HL-60 (cell line): Measurements from ENCODE around the gene FANCC.
"Not testable (repeated sequence)": the region's sequence is repeated elsewhere in the genome, so short reads cannot be mapped to it uniquely, and the experiment has no call there.

Experiments
- DNase-seq, 2 experiments: peaks; one replicate each; pipeline ENCODE4 v3.0.0-alpha.2; 2010 to 2020; ENCODE audit warnings: low read depth in 1 of 2, low spot score in 1 of 2
- H3K27ac ChIP-seq: fragments of 250-450 bp; sonication (Bioruptor Pico); replicated peaks from 2 replicates; pipeline ENCODE4 v1.5.1; 2020; ENCODE audit warnings: mild to moderate bottlenecking, moderate library complexity
- H3K27me3 ChIP-seq: fragments of 250-450 bp; sonication (Bioruptor Pico); 2 replicates; pipeline ENCODE4 v1.5.1; 2021; ENCODE audit warnings: mild to moderate bottlenecking, moderate library complexity; ENCODE audit not compliant: insufficient read depth, poor library complexity, severe bottlenecking
- H3K4me3 ChIP-seq: replicated peaks from 2 replicates; pipeline ENCODE4 v1.5.1; 2011; ENCODE audit warnings: mild to moderate bottlenecking, control low read depth, low read length; ENCODE audit not compliant: insufficient read depth
- GABPA ChIP-seq: IDR thresholded peaks from 2 replicates; pipeline ENCODE4 v1.6.1; 2012; ENCODE audit warnings: low read depth
- POLR2AphosphoS5 ChIP-seq: IDR thresholded peaks from 2 replicates; pipeline ENCODE4 v1.6.1; 2012; ENCODE audit warnings: low read depth
- SPI1 ChIP-seq: IDR thresholded peaks from 2 replicates; pipeline ENCODE4 v1.6.1; 2012; ENCODE audit warnings: low read depth, mild to moderate bottlenecking, borderline replicate concordance
- TF ChIP-seq, protein P1 (sequence below): IDR thresholded peaks from one replicate; pipeline ENCODE4 v1.5.1; 2011; ENCODE audit warnings: low read length, control low read depth, inconsistent platforms; ENCODE audit not compliant: insufficient read depth
- TF ChIP-seq, protein P2 (sequence below): IDR thresholded peaks from 2 replicates; pipeline ENCODE4 v1.6.1; 2012; ENCODE audit warnings: low read depth; ENCODE audit not compliant: insufficient replicate concordance

Gene FANCC

DNA sequence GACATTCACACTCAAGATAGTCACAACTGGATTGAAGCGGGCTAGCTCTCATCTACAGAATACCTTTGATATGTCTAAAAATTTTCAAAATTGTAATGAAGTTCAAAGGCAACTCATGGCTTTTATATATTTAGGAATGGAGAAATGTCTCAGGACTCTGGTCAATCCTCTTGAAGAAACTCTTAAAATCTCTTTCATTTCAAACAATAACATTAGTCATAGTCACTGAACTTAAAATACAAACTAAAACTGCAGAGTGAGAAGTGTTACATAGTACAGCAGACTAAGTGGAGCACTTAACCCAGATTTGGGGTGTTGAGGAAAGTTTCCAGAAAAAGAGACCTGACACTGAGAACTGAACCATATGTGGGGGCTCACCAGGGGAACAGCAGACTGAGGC is 20.7 kb downstream of the FANCC start:
- DNase-seq: no peak
- TF ChIP-seq GABPA (no peak), POLR2AphosphoS5 (no peak), SPI1 (no peak)
- TF ChIP-seq, protein P1, sequence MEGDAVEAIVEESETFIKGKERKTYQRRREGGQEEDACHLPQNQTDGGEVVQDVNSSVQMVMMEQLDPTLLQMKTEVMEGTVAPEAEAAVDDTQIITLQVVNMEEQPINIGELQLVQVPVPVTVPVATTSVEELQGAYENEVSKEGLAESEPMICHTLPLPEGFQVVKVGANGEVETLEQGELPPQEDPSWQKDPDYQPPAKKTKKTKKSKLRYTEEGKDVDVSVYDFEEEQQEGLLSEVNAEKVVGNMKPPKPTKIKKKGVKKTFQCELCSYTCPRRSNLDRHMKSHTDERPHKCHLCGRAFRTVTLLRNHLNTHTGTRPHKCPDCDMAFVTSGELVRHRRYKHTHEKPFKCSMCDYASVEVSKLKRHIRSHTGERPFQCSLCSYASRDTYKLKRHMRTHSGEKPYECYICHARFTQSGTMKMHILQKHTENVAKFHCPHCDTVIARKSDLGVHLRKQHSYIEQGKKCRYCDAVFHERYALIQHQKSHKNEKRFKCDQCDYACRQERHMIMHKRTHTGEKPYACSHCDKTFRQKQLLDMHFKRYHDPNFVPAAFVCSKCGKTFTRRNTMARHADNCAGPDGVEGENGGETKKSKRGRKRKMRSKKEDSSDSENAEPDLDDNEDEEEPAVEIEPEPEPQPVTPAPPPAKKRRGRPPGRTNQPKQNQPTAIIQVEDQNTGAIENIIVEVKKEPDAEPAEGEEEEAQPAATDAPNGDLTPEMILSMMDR: no peak
- TF ChIP-seq, protein P2, sequence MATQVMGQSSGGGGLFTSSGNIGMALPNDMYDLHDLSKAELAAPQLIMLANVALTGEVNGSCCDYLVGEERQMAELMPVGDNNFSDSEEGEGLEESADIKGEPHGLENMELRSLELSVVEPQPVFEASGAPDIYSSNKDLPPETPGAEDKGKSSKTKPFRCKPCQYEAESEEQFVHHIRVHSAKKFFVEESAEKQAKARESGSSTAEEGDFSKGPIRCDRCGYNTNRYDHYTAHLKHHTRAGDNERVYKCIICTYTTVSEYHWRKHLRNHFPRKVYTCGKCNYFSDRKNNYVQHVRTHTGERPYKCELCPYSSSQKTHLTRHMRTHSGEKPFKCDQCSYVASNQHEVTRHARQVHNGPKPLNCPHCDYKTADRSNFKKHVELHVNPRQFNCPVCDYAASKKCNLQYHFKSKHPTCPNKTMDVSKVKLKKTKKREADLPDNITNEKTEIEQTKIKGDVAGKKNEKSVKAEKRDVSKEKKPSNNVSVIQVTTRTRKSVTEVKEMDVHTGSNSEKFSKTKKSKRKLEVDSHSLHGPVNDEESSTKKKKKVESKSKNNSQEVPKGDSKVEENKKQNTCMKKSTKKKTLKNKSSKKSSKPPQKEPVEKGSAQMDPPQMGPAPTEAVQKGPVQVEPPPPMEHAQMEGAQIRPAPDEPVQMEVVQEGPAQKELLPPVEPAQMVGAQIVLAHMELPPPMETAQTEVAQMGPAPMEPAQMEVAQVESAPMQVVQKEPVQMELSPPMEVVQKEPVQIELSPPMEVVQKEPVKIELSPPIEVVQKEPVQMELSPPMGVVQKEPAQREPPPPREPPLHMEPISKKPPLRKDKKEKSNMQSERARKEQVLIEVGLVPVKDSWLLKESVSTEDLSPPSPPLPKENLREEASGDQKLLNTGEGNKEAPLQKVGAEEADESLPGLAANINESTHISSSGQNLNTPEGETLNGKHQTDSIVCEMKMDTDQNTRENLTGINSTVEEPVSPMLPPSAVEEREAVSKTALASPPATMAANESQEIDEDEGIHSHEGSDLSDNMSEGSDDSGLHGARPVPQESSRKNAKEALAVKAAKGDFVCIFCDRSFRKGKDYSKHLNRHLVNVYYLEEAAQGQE: no peak
- Histone ChIP-seq H3K4me3 (no peak overlapping the region), H3K27ac (no peak overlapping the region), H3K27me3 (no peaks in the 10 kb centered on the region)

GRCh38 chr9:95293296-95293695 is 24.2 kb downstream of the FANCC start:
- not testable (repeated sequence) for DNase-seq, H3K4me3 ChIP-seq, H3K27me3 ChIP-seq, H3K27ac ChIP-seq

DNA sequence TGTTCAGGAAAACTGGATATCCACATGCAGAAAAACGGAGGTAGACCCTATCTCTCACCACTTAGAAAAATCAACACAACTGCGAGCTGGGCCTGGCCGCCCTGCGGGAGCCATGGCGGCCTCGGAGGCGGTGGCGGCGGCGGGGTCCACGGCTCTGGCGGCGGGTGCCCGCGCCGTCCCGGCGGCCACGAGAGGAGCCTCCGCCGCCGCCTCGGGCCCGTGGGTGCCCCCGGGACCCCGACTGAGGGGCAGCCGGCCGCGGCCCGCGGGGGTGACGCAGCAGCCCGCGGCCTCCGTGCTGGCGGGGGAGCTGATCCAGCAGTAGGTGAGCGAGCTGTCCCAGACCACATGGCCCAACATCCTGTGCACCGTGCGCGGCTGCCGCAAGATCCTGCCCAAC is 25.3 kb downstream of the FANCC start:
- no peak for DNase-seq
- H3K27ac ChIP-seq: no peak overlapping the region
- TF ChIP-seq POLR2AphosphoS5: no peak
- TF ChIP-seq, protein P2: no peak
- TF ChIP-seq SPI1: no peak
- TF ChIP-seq, protein P1: no peak
- TF ChIP-seq GABPA: no peak
- no peak overlapping the region for H3K4me3 ChIP-seq
- H3K27me3 ChIP-seq: no peaks in the 10 kb centered on the region

- TF ChIP-seq POLR2AphosphoS5: no peak
- TF ChIP-seq, protein P1: no peak
- no peaks in the 10 kb centered on the region for H3K27me3 ChIP-seq
- no peak overlapping the region for H3K4me3 ChIP-seq
- H3K27ac ChIP-seq: no peak overlapping the region
- DNase-seq: no peak
Measured at GRCh38 chr9:95286151-95286550, 31.4 kb downstream of the FANCC start.
